ENCODE data around the gene SEPTIN3.
A peak's percentile ranks its signal among the peaks of the same experiment; 100 is the strongest.

The SEPTIN3 gene

DNA sequence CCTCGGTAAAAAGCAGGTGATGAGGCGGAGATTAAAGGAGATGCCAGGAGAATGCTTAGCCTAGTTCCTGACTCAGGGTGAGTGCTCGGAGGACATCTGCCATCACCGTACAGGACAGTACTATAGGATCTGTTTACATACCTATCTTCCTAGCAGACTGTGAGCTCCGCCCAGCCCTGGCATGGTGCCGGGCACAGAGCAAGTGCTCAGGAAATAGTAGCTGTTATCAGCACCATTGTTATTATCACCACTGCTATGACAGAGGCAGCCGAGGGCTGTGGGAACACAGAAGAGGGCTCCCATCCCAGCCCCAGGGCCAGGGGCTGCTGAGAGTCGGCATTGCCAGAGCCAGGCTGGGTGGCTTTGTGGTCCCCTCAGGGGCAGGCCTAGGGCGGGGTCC lies 642 bp upstream of the SEPTIN3 start:
- Histone ChIP-seq H3K9me3 (ENCODE audit: insufficient read depth, low read length) (no peaks in the 10 kb centered on the region), H3K27me3 (ENCODE audit: low read depth, low read length) (no peaks in the 10 kb centered on the region), H4K20me1 (ENCODE audit: insufficient read depth, low read length) (no peaks in the 10 kb centered on the region), H3K36me3 (replicated peaks; ENCODE audit: low read depth, low read length) (no peaks in the 10 kb centered on the region), H3K4me3 (ENCODE audit: low read length) (no peak overlapping the region), H3K79me2 (ENCODE audit: low read length) (no peaks in the 10 kb centered on the region), H2AFZ (ENCODE audit: low read depth, low read length) (no peak overlapping the region), H3K27ac (ENCODE audit: low read length) (no peak overlapping the region), H3K4me1 (ENCODE audit: low read length) (peaks cover 3% of the 10 kb centered on the region; the same call in 1 of the 2 replicates), H3K9ac (ENCODE audit: low read length) (no peak overlapping the region), H3K4me2 (ENCODE audit: low read length) (no peak overlapping the region)
- TF ChIP-seq EZH2phosphoT487 (IDR thresholded peaks at IDR 0.05; ENCODE audit: low read depth), result no peak
- TF ChIP-seq, protein P1, sequence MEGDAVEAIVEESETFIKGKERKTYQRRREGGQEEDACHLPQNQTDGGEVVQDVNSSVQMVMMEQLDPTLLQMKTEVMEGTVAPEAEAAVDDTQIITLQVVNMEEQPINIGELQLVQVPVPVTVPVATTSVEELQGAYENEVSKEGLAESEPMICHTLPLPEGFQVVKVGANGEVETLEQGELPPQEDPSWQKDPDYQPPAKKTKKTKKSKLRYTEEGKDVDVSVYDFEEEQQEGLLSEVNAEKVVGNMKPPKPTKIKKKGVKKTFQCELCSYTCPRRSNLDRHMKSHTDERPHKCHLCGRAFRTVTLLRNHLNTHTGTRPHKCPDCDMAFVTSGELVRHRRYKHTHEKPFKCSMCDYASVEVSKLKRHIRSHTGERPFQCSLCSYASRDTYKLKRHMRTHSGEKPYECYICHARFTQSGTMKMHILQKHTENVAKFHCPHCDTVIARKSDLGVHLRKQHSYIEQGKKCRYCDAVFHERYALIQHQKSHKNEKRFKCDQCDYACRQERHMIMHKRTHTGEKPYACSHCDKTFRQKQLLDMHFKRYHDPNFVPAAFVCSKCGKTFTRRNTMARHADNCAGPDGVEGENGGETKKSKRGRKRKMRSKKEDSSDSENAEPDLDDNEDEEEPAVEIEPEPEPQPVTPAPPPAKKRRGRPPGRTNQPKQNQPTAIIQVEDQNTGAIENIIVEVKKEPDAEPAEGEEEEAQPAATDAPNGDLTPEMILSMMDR (IDR thresholded peaks at IDR 0.05; ENCODE audit: low read depth, low read length), result no peak

DNA sequence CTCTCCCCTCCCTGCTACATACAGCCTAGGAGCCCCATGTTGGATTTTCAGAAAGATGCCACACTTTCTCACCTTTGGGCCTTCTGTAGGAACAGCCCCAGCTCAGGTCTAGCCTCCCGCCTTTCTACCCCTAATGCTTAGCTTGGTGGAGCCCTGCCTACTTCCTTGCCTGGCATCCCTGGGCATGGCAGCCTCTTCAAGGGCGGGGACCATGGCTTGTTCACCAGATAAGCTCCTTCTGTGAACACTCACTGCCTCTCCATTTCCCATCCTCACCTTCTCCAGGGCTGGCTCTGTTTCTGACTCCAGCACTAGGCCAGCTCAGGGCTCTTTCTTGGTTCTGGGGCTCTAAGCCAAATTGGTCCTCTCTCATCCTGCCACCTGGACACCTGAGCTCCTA lies 1.4 kb downstream of the SEPTIN3 start:
- TF ChIP-seq, protein P1 (IDR thresholded peaks at IDR 0.05; ENCODE audit: low read depth, low read length), result no peak
- TF ChIP-seq EZH2phosphoT487 (IDR thresholded peaks at IDR 0.05; ENCODE audit: low read depth), result no peak
- H3K79me2 ChIP-seq (ENCODE audit: low read length), result no peaks in the 10 kb centered on the region

DNA sequence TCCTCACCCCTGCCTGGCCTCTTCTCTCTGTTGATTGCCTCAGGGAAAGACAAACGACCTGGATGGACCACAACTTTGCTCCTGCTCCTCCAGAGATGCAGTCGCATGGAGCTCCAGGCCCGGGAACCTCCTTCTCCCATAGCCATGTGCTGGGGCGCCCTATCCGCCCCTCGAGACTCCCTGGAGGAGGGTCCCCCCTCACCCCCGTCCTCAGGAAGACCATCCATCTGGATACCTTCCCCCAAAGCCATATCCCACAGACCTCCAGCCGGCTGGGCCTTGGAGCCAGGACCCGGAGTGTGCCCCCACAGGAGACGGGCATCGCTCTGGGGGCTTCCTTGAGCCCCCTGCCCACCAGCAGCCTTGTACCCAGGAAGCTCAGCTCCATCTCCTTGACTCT lies 2.2 kb downstream of the SEPTIN3 start:
- Histone ChIP-seq H3K27ac (ENCODE audit: low read length) (no peak overlapping the region), H3K36me3 (replicated peaks; ENCODE audit: low read depth, low read length) (no peaks in the 10 kb centered on the region), H3K79me2 (ENCODE audit: low read length) (no peaks in the 10 kb centered on the region), H2AFZ (ENCODE audit: low read depth, low read length) (no peak overlapping the region), H3K27me3 (ENCODE audit: low read depth, low read length) (peaks cover 11% of the 10 kb centered on the region; the same call in 1 of the 2 replicates), H4K20me1 (ENCODE audit: insufficient read depth, low read length) (no peaks in the 10 kb centered on the region), H3K4me2 (ENCODE audit: low read length) (no peak overlapping the region), H3K4me3 (ENCODE audit: low read length) (no peak overlapping the region), H3K9me3 (ENCODE audit: insufficient read depth, low read length) (no peaks in the 10 kb centered on the region), H3K4me1 (ENCODE audit: low read length) (peaks cover 20% of the 10 kb centered on the region), H3K9ac (ENCODE audit: low read length) (no peak overlapping the region)
- TF ChIP-seq, protein P1 (IDR thresholded peaks at IDR 0.05; ENCODE audit: low read depth, low read length), result no peak
- no peak for TF ChIP-seq EZH2phosphoT487 (IDR thresholded peaks at IDR 0.05; ENCODE audit: low read depth)

More for the DNA sequence above, 1.4 kb downstream of the SEPTIN3 start:
- no peak overlapping the region for H2AFZ ChIP-seq (ENCODE audit: low read depth, low read length)
- H3K9ac ChIP-seq (ENCODE audit: low read length), result no peak overlapping the region
- no peaks in the 10 kb centered on the region for H3K36me3 ChIP-seq (replicated peaks; ENCODE audit: low read depth, low read length)
- no peak overlapping the region for H3K4me3 ChIP-seq (ENCODE audit: low read length)
- no peak overlapping the region for H3K4me2 ChIP-seq (ENCODE audit: low read length)
- peaks cover 8% of the 10 kb centered on the region; the same call in 1 of the 2 replicates for H3K27me3 ChIP-seq (ENCODE audit: low read depth, low read length)
- H4K20me1 ChIP-seq (ENCODE audit: insufficient read depth, low read length), result no peaks in the 10 kb centered on the region
- no peaks in the 10 kb centered on the region for H3K9me3 ChIP-seq (ENCODE audit: insufficient read depth, low read length)
- H3K4me1 ChIP-seq (ENCODE audit: low read length), result peaks cover 14% of the 10 kb centered on the region
- no peak overlapping the region for H3K27ac ChIP-seq (ENCODE audit: low read length)

DNA sequence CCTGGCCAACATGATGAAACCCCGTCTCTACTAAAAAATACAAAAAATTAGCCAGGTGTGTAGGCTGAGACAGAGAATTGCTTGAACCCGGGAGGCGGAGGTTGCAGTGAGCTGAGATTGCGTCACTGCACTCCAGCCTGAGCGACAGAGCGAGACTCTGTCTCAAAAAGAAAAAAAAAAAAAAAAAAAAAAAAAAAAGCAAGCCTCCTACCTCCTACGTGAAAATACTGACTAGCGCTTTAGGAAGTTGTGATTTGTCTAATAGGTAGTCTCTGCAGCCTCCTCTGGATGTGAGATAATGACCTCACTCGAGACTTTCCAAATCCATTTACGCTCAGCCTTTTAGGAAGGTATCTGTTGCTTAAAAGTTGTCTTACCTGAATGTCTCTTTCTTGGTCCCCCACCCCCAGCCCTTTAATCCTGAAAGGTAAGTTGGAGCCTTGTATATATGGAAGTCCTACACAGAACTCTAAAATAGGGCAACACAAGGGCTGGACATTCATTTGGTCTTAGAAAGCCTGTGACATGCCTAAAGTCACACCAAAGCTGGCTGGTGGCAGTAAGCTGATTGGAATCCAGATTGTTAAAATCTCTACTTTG lies 5.5 kb downstream of the SEPTIN3 start:
- no peaks in the 10 kb centered on the region for H4K20me1 ChIP-seq (ENCODE audit: insufficient read depth, low read length)
- H3K27me3 ChIP-seq (ENCODE audit: low read depth, low read length), result peaks cover 11% of the 10 kb centered on the region; the same call in 1 of the 2 replicates
- peak overlapping the region; percentile 88 for H3K4me2 ChIP-seq (ENCODE audit: low read length)
- H3K9me3 ChIP-seq (ENCODE audit: insufficient read depth, low read length), result no peaks in the 10 kb centered on the region
- no peak overlapping the region for H3K4me3 ChIP-seq (ENCODE audit: low read length)
- H3K9ac ChIP-seq (ENCODE audit: low read length), result no peak overlapping the region
- no peak overlapping the region for H3K27ac ChIP-seq (ENCODE audit: low read length)
- H3K79me2 ChIP-seq (ENCODE audit: low read length), result peaks cover 24% of the 10 kb centered on the region
- H3K4me1 ChIP-seq (ENCODE audit: low read length), result peaks cover 44% of the 10 kb centered on the region
- H3K36me3 ChIP-seq (replicated peaks; ENCODE audit: low read depth, low read length), result peaks cover 2% of the 10 kb centered on the region
- TF ChIP-seq, protein P1 (IDR thresholded peaks at IDR 0.05; ENCODE audit: low read depth, low read length), result no peak
- TF ChIP-seq EZH2phosphoT487 (IDR thresholded peaks at IDR 0.05; ENCODE audit: low read depth), result no peak
- no peak overlapping the region for H2AFZ ChIP-seq (ENCODE audit: low read depth, low read length)

All from OCI-LY3 (cell line).